Epidermal melanocyte (primary cell): ENCODE results near the gene ADCK2.
A peak's percentile ranks its signal among the peaks of the same experiment; 100 is the strongest.
"Not testable (repeated sequence)": the region's sequence is repeated elsewhere in the genome, so short reads cannot be mapped to it uniquely, and the experiment has no call there.

Source experiments
- DNase-seq: peaks from one replicate; pipeline ENCODE4 v3.0.0; 2011; ENCODE audit warnings: low spot score; ENCODE audit not compliant: insufficient read length

The ADCK2 gene

DNA sequence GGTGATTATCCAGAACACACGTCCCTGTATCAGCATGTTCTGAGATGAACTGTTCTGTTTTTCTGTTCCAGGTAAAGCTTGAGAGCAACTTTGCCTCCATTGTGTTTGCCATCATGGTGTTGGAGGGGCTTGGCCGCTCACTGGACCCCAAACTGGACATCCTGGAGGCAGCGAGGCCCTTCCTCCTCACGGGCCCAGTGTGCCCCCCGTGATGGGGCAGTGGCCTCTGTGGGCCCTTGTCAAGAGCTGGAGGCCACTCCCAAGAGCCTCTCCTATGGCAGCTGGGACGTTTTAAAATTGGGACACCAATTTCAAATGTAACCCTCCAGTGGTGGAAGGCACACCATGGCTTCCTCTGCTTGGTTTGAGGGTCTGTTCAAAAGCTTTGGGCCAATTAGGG lies 21.8 kb downstream of the ADCK2 start:
- DNase-seq: no peak

DNA sequence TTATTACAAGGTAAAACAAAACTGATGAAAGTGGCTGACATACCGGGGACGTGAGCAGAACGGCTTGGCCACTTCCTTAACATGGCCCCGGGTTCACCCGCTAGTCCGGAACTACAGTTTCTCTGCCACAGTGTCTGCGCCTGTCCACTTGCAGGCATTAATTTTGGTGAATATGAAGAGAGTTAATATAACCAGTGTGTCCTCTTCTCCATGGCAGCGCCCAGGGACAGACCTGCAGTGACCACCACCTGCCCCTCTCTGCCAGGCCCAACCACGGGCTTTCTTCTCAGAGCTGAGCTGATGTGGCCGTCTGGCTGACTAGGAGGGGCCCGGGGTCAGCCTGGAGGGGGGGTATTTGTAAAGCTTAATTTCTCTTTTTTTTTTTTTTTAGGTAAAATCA lies 22.6 kb downstream of the ADCK2 start:
- no peak for DNase-seq

DNA sequence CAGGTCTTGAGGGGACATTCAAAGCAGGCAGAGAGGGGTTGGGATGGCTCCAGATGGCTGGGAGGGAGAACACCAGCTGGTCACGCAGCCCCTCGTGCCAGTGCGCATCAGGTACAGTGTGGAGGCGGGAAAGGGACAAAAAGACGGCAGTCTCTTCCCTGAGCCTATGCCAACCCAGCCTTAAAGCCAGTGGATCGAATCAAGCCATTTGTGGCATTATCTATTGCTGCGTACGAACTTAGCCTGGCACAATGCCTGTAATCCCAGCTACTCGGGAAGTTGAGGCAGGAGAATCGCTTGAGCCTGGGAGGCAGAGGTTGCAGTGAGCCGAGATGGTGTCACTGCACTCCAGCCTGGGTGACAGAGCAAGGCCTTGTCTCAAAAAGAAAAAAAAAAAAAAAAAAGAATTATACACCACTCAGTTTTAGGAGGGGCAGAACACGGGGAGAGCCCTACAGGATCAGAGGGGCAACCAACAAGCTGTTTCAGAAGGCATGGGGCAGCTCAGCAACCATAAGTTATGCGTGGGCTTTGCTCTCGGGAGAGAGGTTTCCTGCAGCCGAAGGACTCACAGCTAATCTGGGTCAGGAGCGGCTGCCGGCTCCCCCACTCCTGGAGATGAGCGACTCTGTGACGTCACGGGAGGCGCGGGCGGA lies 23.4 kb downstream of the ADCK2 start:
- peak; percentile 96 for DNase-seq

GRCh38 chr7:140696680-140697446 lies 24.1 kb downstream of the ADCK2 start, which contains the start of gene NDUFB2:
NDUFB2 (plus strand) TSS chr7:140696708; CDS start chr7:140696745, 37 bp downstream.
- peak; percentile 80 for DNase-seq

DNA sequence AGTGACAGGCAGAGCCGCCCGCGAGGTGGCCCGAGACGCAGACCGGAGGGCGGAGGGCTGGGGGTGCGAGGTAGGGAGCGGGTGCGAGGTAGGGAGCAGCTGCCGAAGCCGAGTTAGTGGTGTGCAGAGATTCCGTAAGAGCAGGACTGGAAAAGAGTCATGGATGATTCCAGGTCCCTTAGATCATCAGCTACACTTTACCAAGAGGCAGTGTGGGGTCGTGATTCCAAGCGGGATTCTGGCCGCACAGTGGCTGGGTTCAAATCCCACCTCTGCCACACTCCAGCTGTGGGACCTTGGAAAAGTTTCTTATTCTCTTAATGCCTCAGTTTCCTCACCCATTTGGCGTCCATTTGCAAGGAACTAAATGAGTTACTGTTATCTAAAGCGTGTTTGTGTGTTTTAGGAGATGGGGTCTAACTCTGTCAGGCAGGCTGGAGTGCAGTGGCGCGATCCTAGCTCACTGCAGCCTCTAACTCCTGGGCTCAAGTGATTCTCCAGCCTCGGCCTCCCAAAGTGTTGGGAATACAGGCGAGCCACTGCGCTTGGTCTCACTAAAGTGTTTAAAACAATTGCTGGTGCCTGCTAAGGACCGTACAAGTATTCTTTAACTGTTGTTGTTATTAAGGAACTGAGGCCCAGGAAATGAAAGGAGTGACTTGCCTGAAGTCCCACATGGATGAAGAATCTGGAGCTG lies 24.9 kb downstream of the ADCK2 start:
- DNase-seq: no peak

- DNase-seq: no peak
Measured at GRCh38 chr7:140698477-140698876, 25.7 kb downstream of the ADCK2 start.

DNA sequence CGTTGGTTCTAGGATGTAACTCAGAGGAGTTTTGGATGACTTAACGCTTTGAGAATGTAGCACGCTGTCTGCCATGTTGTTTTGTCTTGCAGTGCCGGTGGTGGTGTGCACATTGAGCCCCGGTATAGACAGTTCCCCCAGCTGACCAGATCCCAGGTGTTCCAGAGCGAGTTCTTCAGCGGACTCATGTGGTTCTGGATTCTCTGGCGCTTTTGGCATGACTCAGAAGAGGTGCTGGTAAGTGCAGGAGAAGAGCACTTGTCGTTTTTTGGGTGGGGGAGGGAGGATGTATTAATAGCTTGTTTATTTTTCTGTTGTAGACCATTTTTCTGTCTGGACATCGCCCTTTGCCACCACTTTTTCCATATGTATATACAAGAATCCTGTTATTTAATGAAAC lies 30.0 kb downstream of the ADCK2 start:
- no peak for DNase-seq

DNA sequence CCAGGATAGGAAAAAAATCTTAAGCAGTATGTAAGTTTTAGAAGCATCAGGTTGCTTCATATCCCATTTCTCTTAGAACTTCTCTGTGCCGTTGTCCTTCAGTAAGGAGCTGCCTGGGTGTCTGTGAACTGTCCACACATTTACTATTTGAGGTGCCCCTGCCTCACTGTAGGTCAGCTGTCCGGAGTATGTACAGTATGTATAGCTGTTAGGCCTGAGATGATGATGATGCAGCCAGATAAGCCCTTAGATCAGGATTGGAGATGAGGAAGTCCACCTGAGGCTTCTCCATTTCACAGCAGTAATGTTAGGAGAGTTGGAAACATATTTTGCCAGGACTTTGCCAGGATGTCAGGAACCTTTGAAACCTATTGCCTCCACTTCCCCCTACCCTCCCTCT lies 31.5 kb downstream of the ADCK2 start:
- DNase-seq: no peak

DNA sequence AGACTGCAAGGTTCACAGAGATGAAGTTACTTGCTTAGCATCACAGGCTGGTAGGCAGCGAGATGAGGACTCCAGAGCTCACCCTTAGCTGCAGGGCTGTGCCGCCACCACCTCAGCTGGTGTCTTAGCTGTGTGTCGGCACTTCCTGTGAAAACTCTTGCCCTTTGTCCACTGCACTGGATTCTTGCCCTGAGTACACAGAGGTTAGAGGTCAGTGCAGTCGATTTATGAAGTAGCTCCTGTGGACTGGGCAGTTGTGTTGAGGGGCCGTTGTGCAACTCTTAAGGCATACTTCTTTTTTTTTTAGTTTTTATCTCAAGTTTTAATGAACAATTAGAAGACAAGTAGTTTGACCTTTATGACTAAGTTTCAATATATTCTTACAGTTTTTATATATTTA lies 34.4 kb downstream of the ADCK2 start:
- no peak for DNase-seq

- DNase-seq: not testable (repeated sequence)
Measured at GRCh38 chr7:140708764-140709163, 36.0 kb downstream of the ADCK2 start.

DNA sequence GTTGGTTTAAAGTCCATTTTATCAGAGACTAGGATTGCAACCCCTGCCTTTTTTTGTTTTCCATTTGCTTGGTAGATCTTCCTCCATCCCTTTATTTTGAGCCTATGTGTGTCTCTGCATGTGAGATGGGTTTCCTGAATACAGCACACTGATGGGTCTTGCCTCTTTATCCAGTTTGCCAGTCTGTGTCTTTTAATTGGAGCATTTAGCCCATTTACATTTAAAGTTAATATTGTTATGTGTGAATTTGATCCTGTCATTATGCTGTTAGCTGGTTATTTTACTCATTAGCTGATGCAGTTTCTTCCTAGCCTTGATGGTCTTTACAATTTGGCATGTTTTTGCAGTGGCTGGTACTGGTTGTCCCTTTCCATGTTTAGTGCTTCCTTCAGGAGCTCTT lies 39.6 kb downstream of the ADCK2 start:
- not testable (repeated sequence) for DNase-seq

DNA sequence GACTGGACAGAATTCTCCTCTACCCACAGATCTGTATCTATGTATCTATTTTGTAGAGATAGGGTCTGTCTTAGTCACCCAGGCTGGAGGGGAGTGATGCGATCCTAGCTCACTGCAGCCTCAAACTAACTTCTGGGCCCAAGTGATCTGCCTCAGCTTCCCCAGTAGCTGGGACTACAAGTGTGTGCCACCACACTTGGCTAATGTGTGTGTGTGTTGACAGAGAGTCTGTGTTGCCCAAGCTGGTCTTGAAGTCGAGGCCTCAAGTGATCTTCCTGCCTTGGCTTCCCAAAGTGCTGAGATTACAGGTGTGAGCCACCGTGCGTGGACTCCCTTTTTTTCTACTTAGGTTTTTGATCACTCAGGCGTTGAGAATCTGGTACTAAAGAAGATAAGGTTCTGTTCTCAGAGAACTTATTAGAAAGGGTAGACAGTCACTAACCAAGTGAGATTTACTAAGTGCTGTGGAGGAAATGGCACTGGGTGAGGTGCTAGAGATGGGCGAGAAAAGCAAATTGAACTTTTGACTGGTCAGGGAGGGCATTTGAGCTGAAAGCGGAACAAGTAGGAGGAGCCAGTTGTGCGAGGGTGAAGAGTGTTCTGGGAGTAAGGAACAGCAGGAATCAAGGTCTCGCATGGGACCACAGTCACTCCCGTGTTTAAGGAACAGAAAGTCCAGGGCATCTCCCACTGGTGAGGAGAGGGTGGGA lies 41.7 kb downstream of the ADCK2 start:
- no peak for DNase-seq

GRCh38 chr7:140719721-140720120 lies 47.0 kb downstream of the ADCK2 start:
- no peak for DNase-seq

DNA sequence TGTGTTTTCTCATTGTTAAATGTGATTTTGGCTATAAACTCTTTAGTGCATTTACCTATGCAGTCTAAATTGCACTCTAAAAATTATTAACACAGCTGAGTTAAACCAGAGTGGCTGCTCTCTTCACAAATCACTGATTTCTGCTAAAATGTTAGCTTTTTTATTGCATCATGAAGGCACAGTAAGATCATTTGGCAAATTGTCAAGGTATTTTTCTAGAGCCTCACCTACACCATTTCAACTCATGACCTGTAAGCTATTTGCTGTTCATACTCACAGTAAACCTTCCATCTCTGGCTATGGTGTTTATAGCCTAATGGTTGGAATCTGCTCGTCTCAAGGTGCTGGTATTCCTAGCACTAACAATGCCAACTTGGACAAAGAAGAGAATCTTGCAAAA lies 49.5 kb downstream of the ADCK2 start:
- DNase-seq: no peak

GRCh38 chr7:140723006-140723405 lies 50.3 kb downstream of the ADCK2 start:
- no peak for DNase-seq

GRCh38 chr7:140723574-140723973 lies 50.8 kb downstream of the ADCK2 start:
- DNase-seq: no peak

DNA sequence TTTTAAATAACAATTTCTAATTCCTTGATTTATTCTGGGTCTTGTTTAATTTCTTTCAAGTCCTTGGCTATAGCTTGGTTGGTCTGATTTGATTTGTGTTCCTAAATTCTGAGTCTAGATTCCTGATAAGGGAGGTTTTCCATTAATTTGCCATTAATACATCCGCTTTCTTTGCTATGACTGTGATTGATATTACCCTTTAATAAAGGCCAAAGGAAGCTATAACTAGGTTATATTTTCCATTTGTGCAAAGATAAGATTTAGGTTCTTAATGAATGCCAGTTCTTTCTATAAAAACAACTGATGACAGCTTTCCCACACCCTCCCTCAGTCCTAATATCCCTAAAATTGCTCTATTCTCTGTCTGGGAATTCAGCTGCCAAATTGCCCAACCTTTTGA lies 52.0 kb downstream of the ADCK2 start:
- DNase-seq: no peak

- no peak for DNase-seq
Measured at GRCh38 chr7:140726281-140726680, 53.5 kb downstream of the ADCK2 start.

DNA sequence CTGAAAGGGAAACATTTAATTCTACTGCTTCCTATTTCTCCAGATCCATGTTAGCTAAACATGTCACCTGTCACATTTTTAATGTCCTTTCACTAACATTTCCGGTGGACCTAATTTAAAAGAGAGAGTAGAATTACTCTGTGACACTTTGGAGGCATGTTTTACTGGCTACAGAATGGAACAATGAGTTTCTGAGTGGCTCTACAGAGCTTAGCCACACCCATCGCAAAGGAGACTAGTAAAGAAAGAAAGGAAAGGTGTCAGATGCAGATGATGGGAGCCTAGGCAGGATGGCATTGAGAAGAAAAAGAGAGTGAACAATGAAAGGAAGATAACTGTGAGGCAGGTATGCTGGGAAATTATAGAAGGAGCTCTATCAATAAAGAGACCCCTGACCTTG lies 59.7 kb downstream of the ADCK2 start:
- no peak for DNase-seq

GRCh38 chr7:140734096-140734495 lies 61.4 kb downstream of the ADCK2 start:
- DNase-seq: no peak

DNA sequence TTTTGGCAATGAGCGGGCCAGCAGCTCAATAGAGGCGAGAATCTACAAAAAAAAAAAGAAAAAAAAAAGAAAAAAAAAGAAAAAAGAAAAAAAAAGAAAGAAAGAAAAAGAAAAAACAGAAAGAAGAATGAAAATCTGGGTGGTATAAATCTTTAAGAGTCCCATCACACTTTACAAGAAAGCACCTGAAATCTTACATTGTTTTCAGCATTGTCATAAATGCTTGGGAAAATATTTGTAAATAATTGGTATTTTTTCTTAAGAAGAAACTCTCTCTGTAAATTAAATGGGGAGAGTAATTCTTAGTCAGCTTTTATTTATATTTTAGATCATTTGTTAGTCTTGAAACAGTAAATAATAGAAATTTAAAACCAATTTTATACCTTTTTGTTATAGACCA lies 62.0 kb downstream of the ADCK2 start:
- DNase-seq: no peak

- DNase-seq: no peak
Measured at GRCh38 chr7:140738280-140738679, 65.5 kb downstream of the ADCK2 start.
